Germinal center (tissue), 1 donor: ENCODE results near the gene LIMK2.

Experiments used
- DNase-seq: peaks from one replicate; pipeline ENCODE4 v3.0.0; 2012; ENCODE audit warnings: mixed read lengths, low spot score

LIMK2 gene

DNA sequence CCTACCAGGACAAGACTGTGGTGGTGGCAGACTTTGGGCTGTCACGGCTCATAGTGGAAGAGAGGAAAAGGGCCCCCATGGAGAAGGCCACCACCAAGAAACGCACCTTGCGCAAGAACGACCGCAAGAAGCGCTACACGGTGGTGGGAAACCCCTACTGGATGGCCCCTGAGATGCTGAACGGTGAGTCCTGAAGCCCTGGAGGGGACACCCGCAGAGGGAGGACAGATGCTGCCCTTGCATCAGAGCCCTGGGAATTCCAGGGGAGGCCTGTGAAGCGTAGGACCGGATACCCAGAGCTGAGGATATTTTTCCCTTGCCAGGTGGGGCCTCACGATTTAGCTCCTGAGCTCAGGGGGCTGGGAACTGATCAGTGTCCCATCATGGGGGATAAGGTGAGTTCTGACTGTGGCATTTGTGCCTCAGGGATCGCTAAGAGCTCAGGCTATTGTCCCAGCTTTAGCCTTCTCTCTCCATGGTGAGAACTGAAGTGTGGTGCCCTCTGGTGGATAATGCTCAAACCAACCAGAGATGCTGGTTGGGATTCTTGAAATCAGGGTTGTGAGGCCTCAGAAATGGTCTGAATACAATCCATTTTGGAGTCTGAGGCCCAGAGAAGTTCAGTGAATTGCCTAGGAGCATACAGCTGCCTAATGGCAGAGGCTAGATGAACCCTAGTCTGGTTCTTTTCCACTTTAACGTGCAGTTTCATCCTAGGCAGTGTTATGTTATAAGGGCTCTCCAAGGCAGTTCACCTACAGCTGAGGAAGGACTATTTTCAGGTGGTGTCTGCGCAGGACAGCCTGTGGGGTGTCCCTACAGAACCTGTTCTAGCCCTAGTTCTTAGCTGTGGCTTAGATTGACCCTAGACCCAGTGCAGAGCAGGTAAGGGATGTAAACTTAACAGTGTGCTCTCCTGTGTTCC is 60.7 kb downstream of the LIMK2 start:
- peak; percentile 42 for DNase-seq

DNA sequence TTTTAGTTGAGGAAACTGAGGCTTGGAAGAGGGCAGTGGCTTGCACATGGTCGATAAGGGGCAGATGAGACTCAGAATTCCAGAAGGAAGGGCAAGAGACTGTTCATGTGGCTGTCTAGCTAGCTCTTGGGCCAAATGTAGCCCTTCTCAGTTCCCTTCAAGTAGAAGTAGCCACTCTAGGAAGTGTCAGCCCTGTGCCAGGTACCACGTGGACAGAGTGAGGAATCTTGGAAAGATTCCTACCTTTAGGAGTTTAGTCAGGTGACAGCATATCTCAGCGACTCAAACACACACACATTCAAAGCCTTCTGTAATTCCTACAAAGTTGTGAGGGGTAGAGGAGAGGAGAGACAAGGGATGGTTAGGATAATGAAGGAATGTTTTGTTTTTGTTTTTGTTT is 61.9 kb downstream of the LIMK2 start:
- DNase-seq, result no peak

DNA sequence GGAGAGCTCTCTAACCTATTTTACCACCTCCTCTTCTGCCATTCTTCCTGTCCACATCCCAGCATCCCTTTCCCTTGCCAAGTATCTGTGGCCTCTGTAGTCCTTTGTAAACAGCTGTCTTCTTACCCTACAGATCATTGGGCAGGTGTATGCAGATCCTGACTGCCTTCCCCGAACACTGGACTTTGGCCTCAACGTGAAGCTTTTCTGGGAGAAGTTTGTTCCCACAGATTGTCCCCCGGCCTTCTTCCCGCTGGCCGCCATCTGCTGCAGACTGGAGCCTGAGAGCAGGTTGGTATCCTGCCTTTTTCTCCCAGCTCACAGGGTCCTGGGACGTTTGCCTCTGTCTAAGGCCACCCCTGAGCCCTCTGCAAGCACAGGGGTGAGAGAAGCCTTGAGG is 62.9 kb downstream of the LIMK2 start:
- DNase-seq, result no peak

DNA sequence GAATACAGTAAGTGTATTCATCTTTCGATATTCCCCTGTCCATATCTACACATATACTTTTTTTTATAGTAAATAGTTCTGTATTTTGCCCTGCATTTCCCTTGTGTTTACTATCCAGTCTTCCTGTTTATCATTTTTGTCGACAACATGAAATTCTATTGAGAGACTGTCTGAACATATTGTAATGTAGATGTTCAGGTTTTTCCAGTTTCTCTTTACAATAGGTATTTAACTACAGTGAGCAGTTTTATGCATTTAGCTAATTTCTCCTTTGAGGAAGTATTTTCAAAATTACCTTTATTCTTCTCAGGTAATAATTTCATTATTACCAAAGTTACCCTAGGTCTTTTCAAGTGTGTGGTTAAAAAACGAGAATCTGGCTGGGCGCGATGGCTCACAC is 63.5 kb downstream of the LIMK2 start:
- no peak for DNase-seq

DNA sequence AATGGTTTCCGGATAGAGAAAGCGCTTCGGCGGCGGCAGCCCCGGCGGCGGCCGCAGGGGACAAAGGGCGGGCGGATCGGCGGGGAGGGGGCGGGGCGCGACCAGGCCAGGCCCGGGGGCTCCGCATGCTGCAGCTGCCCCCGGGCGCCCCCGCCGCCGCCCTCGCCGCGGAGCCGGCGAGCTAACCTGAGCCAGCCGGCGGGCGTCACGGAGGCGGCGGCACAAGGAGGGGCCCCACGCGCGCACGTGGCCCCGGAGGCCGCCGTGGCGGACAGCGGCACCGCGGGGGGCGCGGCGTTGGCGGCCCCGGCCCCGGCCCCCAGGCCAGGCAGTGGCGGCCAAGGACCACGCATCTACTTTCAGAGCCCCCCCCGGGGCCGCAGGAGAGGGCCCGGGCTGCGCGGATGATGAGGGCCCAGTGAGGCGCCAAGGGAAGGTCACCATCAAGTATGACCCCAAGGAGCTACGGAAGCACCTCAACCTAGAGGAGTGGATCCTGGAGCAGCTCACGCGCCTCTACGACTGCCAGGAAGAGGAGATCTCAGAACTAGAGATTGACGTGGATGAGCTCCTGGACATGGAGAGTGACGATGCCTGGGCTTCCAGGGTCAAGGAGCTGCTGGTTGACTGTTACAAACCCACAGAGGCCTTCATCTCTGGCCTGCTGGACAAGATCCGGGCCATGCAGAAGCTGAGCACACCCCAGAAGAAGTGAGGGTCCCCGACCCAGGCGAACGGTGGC is 64.5 kb downstream of the LIMK2 start:
- DNase-seq, result no peak

DNA sequence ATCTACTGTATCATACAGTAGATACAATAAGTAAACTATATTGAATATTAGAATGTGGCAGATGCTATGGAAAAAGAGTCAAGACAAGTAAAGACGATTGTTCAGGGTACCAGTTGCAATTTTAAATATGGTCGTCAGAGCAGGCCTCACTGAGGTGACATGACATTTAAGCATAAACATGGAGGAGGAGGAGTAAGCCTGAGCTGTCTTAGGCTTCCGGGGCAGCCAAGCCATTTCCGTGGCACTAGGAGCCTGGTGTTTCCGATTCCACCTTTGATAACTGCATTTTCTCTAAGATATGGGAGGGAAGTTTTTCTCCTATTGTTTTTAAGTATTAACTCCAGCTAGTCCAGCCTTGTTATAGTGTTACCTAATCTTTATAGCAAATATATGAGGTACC is 65.6 kb downstream of the LIMK2 start:
- DNase-seq, result no peak

DNA sequence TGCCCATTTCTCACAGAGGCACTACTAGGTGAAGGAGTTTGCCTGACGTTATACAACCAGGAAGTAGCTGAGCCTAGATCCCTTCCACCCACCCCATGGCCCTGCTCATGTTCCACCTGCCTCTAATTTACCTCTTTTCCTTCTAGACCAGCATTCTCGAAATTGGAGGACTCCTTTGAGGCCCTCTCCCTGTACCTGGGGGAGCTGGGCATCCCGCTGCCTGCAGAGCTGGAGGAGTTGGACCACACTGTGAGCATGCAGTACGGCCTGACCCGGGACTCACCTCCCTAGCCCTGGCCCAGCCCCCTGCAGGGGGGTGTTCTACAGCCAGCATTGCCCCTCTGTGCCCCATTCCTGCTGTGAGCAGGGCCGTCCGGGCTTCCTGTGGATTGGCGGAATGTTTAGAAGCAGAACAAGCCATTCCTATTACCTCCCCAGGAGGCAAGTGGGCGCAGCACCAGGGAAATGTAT is 66.1 kb downstream of the LIMK2 start:
- DNase-seq, result no peak

DNA sequence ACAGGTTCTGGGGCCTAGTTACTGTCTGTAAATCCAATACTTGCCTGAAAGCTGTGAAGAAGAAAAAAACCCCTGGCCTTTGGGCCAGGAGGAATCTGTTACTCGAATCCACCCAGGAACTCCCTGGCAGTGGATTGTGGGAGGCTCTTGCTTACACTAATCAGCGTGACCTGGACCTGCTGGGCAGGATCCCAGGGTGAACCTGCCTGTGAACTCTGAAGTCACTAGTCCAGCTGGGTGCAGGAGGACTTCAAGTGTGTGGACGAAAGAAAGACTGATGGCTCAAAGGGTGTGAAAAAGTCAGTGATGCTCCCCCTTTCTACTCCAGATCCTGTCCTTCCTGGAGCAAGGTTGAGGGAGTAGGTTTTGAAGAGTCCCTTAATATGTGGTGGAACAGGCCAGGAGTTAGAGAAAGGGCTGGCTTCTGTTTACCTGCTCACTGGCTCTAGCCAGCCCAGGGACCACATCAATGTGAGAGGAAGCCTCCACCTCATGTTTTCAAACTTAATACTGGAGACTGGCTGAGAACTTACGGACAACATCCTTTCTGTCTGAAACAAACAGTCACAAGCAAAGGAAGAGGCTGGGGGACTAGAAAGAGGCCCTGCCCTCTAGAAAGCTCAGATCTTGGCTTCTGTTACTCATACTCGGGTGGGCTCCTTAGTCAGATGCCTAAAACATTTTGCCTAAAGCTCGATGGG is 66.7 kb downstream of the LIMK2 start:
- DNase-seq, result no peak

DNA sequence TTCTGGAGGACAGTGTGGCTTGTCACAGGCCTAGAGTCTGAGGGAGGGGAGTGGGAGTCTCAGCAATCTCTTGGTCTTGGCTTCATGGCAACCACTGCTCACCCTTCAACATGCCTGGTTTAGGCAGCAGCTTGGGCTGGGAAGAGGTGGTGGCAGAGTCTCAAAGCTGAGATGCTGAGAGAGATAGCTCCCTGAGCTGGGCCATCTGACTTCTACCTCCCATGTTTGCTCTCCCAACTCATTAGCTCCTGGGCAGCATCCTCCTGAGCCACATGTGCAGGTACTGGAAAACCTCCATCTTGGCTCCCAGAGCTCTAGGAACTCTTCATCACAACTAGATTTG is 67.2 kb downstream of the LIMK2 start:
- no peak for DNase-seq

DNA sequence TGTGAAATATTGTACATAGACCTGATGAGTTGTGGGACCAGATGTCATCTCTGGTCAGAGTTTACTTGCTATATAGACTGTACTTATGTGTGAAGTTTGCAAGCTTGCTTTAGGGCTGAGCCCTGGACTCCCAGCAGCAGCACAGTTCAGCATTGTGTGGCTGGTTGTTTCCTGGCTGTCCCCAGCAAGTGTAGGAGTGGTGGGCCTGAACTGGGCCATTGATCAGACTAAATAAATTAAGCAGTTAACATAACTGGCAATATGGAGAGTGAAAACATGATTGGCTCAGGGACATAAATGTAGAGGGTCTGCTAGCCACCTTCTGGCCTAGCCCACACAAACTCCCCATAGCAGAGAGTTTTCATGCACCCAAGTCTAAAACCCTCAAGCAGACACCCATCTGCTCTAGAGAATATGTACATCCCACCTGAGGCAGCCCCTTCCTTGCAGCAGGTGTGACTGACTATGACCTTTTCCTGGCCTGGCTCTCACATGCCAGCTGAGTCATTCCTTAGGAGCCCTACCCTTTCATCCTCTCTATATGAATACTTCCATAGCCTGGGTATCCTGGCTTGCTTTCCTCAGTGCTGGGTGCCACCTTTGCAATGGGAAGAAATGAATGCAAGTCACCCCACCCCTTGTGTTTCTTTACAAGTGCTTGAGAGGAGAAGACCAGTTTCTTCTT is 67.9 kb downstream of the LIMK2 start:
- DNase-seq, result no peak

DNA sequence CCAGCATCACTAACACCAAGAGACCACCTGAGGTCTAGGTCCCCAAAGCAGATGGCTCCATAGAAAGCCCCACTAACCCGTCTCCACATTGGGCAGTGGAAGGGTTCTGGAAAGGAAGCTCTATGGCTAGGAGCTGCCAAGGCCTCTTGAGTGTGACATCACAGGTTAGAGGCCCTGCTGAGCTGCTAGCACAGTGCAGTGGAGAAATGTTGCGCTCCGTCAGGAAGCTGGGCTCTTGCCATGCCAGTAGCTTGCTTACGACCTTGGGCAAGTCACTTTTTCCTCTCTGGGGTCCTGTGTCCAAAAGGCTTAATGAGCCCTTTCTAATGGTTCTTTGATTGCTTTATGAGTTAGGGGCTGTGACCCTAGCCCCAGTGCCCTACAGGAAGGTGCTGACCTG is 69.6 kb downstream of the LIMK2 start:
- no peak for DNase-seq

DNA sequence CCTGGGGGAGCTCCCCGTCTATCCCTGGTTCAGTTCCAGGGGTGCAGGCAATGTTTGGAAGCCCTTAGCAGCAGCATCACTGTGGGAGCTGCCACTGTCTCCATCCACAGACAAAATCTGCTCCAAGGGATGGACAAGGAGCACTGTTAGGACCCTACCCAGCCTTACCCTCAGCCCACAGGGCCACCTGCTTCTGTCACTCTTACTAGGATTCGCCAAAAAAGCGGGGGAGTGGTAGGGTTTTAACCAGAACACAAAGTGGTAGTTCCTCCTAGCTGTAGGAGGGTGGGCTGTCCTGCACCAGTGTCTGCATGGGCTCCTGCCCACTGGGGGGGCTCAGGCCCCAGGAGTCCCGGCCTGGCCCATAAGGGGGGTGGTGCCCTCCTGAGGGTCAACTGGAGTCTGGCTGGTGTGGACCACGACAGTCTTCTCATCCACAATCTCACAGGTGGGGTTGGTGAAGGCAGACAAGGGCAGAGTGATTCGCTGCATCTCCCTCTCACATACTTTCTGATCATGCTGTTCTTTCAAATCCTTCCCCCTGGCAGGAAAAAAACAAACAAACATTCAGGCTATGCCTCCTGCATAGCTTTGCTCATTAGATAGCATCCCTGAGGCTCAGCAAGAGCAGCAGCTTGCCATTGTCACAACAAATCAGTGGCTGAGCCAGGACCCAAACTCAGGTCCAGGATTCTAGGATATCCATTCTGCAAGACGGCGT is 70.8 kb downstream of the LIMK2 start:
- DNase-seq, result no peak

DNA sequence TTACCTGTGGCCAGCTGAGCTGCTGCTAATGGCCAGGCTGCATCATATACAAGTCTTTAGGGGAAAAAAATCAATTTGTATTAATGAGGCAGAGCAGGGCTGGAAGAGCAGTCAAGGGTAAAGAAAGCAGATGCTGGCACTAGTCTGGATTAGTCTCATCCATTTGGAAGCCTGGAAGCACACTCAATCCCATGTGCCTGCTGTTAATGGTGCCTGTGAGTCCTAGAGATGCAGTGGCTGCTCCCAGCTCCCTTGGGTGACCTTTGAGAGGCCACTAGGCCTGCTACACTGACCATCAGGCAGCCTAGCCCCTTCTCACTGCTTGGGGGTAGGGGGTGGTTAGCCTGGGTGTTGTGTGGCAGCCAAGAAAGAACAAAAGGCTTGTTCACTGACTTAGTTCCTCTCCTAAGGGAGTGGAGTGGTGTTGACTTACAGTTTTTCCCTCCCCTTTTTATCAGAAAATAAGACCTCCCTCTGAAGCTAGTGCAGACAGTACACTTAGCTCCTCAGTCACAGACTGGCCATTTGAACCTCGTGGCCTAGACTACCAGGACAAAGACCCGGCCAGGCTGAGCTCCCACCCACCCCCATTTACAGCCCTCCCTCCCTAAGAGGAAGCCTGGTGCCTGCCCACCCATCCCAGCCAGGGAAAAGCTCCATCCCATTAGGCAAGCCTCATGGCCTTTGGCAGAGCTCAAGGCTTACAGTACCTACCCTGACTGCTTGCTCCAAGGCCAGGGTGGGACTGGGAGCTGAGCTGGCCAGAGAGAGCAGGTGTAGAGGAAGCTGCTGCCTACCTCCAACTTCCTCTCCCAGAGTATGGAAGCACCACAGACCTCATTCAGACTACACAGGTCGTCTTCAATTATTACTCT is 72.4 kb downstream of the LIMK2 start:
- DNase-seq, result no peak

DNA sequence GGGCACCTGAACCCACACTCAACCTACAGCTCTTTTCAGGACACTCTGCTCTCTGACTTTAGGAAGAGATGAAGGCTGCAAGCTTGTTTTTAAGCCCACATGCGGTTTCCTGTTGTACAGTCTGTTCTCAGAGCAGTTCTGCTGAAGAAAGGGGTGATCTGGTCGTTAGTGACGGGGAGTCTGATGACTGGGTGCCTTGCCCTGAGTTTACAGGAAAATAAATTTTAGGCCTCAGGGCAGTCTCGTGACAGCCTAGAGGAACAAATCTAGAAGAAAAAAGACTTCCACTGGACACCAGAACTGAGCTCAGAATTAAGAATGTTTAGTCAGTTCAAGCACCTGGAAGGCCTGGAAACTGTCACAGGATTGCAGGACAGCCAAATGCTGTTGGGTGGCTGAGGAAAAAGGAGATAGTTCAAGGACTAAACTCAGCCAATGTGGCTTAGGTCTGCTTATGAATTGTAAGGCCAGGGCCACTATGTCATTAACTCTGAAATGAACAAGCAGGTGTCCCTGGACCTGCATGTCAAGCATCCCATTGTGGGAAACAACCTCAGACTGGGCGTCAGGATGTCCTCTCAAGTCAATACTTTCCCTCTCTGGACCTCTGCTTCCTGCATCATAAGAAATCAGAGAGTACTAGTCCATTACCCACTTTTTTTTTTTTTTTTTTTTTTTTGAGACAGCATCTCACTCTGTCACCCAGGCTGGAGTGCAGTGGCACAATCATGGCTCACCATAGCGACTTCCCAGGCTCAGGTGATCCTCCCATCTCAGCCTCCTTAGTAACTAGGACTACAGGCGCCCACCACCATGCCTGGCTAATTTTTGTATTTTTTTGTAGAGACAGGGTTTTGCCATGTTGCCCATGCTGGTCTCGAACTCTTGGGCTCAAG is 74.5 kb downstream of the LIMK2 start:
- peak; percentile 65 for DNase-seq

DNA sequence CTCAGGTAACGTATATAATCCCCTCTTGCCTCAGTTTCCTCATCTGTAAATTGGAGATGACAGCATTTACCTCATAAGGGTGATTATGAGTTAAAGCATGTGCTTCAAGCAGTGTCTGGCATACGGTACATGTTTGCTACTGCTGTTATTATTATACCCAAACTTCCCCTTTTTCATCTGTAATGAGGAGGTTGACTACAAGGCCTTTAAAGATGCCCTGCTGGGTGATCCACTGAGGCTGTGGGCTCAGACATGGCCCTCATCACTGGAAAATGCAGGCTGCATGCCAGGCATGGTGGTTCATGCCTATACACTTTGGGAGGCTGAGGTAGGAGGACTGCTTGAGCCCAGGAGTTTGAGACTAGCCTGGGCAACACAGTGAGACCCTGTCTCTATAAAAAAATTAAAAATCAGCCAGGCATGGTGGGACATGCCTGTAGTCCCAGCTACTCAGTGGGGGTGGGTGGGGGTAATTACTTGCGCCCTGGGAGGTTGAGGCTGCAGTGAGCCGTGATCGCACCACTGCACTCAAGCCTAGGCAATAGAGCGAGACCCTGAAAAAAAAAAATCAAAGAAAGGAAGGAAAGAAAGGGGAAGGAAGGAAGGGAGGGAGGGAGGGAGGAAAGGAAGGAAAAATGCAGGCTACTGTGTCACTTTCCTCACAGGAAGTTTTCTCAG is 75.9 kb downstream of the LIMK2 start:
- peak; percentile 61 for DNase-seq

DNA sequence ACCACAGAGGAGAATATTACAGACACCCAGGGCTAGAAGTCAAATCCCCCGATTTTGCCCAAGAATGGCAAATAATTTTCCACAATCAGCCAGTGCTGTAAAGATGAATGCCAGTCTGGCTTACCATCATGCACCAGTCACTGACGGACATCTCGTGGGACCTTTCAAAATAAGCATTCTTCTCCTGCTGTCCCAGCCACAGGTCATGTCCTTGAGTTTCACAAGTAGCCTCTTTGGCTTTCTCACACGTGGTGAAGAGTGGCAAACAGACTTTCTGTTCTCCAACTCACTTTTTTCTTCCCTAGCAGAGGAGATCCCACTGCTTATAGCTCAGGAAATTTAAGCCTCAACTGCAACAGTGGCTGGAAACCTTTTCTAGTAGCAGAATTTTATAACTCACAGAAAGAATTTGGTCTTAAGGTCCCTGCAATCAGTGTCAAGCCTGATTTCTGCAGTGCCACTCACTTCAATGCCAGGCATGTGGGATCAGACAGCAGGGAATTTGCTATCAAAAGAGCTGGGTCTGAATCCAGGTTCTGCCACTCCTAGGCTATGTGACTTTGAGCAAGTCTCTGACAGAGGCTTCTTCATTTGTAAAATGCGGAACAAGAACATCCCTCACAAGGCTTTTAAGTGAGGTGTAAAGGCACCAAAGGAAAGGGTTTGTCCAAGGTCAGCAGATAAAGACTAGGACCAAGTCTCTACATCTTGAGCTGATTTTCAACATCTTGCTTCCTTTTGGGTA is 76.6 kb downstream of the LIMK2 start:
- DNase-seq, result no peak

DNA sequence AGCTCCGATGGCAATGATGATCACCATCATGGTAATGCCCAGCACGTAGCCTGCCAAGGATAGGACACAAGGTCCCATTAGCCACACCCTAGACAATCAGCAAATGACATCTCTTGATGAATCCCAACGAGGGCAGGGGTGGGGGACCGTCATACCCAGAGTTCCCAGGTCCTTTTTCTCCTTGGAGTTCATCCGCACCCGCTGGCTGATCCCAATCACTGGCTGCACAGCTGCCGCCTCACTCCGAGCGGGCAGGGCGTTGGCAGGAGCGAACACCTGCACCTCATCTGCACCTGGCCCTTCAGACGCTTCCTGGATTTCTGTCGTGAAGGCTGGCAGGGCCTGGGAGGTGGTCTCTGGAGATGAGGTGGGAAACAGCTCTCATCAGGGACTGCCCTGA is 77.2 kb downstream of the LIMK2 start:
- DNase-seq, result no peak
